Fibroblast of villous mesenchyme (primary cell): ENCODE data around the gene CLASP1. TPM values are rescaled to one million over a fixed set of nuclear protein-coding genes. Genes with fewer than 3 reads are reported as not detected.
"Not testable (repeated sequence)": the region's sequence is repeated elsewhere in the genome, so short reads cannot be mapped to it uniquely, and the experiment has no call there.

ENCODE experiments used
- DNase-seq: peaks from one replicate; pipeline ENCODE4 v3.0.0-alpha.2; 2010; ENCODE audit warnings: low read depth
- H3K4me3 ChIP-seq: 2 replicates; pipeline ENCODE4 v1.5.1; 2011; ENCODE audit warnings: low read depth, mild to moderate bottlenecking, low read length
- CTCF ChIP-seq: IDR thresholded peaks from 2 replicates; pipeline ENCODE4 v1.5.1; 2012; ENCODE audit warnings: low read depth, mild to moderate bottlenecking, low read length; ENCODE audit not compliant: insufficient read depth
- total RNA-seq: library from RNA; depleted of rRNA; stranded (reverse); fragments of >200 nt; gene quantifications from 2 replicates; pipeline ENCODE4 v1.2.3, GENCODE V29; 2012

The CLASP1 gene
- total RNA-seq, 1 donor = 58.3 TPM

DNA sequence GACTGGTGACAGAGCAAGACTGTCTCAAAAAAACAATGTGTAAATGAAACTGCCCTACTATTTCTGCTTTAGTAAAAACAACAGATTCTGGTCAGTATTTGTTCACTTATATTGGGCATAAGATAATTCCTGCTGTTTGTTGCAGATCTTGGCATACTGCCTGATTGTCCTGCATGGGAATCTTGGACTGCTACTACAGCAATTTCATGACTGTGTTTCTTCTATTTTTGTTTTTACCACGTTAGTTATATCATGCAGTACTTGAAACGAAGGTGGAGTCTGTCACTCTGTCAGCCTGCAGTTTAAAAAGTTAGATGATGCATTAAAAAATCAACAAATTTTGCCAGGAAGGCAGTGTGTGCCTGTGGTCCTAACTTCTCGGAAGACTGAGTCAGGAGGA is 14.2 kb upstream of the CLASP1 start:
- no peak for DNase-seq
- no peak for TF ChIP-seq CTCF

DNA sequence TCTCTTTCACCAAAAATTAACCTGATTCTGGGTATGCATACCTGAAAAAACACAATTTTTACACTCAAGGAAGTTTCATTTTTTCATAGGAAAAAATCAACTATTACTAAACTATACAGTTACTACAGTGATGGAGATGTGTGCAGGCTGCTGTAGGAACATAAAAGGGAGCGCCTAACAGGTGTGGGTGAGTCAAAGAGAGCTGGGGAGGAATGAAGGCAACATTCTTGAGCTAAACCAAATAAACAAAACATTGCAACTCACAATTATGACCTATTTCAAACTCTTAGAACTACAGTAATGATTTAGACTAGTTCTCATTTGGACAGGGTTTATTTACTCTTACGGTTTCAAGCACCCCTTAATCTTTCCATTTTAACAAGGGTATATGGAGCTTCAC is 13.4 kb upstream of the CLASP1 start:
- H3K4me3 ChIP-seq = no peak overlapping the region
- TF ChIP-seq CTCF = no peak
- no peak for DNase-seq

More for the DNA sequence above, 14.2 kb upstream of the CLASP1 start:
- H3K4me3 ChIP-seq = no peak overlapping the region

DNA sequence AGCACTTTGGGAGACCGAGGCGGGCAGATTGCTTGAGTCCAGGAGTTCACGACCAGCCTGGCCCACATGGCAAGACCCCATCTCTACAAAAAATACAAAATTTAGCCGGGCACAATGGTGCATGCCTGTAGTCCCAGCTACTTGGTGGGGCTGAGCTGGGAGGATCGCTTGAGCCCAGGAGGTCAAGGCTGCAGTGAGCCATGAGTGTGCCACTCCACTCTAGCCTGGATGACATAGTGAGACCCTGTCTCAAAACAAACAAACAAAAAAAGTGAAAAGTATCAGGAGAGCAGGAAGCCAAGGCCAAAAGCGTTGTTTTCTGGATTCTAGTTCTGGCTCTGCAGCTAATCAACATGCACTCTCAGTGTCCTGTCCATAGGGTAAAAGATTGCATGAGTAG is 10.7 kb upstream of the CLASP1 start:
- H3K4me3 ChIP-seq = no peak overlapping the region
- no peak for TF ChIP-seq CTCF
- no peak for DNase-seq

DNA sequence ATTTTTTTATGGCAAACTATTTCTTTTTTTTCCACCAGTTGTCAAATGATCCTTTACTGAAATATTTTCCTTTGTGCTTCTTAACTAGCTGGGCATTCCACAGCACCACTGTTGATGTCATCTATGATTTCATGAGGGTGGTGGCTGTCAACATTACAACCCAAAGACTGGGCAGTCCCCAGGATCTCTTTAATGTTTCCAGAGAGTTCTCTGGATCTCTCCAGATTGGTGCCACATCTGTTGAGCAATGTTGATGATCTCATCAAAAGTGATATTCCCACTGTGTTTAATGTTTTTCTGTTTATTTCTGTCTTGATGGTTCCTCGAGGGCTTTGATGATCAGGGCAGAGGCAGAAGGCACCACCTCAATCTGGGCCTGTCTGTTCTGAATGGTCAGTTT is 9.1 kb upstream of the CLASP1 start:
- not testable (repeated sequence) for DNase-seq

GRCh38 chr2:121653035-121653434 is 3.8 kb upstream of the CLASP1 start:
- H3K4me3 ChIP-seq = no peak overlapping the region
- no peak for DNase-seq
- TF ChIP-seq CTCF = no peak

More for the DNA sequence above, 9.1 kb upstream of the CLASP1 start:
- H3K4me3 ChIP-seq = not testable (repeated sequence)

GRCh38 chr2:121650315-121650930 is 1.2 kb upstream of the CLASP1 start:
- TF ChIP-seq CTCF = no peak
- H3K4me3 ChIP-seq = peak overlapping the region; percentile 97
- DNase-seq = peak; percentile 27

DNA sequence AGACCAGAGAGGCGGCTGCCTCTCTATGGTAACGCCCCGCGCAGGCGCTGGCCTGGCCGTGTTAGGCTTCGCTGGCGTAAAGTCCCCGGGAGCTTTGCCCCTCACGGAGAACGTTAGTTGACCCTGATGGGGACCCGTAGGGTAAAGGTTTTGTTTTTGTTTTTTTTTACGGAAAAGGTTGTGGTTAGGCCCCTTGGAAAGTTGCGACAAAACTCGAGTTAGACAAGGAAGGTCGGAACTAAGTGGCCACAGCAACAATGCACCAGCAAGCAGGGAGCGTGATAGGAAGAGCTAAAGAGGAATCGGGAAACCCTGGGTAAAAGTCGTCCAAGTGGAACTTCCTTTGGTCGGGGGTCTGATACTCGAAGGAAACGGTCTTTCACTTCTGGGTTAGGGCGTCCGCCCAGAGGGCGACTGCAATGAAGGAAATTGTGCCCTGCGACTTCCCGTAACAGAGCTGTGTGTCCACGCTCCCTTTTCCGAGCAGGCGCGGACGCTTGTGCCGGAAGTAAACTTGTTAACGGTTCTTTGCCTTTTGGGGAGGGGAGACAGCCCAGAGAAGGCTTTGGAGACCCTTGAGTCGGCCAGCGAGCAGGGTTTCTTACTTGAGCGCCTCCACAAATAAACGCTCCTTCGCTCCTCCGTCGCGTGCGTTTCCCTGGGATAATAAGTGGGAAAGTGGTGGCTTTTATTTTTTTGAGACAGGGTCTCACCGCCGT is 493 bp upstream of the CLASP1 start:
- DNase-seq = peak; percentile 99
- no peak for TF ChIP-seq CTCF
- peak overlapping the region; percentile 97 for H3K4me3 ChIP-seq
